Heart right ventricle (tissue), 16 donors: Measurements from ENCODE around the gene METAP1D. TPM values are rescaled to one million over a fixed set of nuclear protein-coding genes. Genes with fewer than 3 reads are reported as not detected.

ENCODE experiments used
- ATAC-seq, 8 donors: fragments of 200-7000 bp; cut with Tn5 transposase; one replicate each; pipeline ENCODE4 v1.9.1; 2020; ENCODE audit warnings: mild to moderate bottlenecking in 8 of 8, moderate library complexity in 8 of 8, moderate number of reproducible peaks in 1 of 8
- DNase-seq, 2 donors: peaks; one replicate each; pipeline ENCODE4 v3.0.0-alpha.2; 2020
- H3K27ac ChIP-seq, 10 donors: fragments of 200-600 bp; sonication (generic) in 2 of 10; one replicate each; pipeline versions ENCODE4 v1.5.0 to v1.8.0; 2020 to 2022; ENCODE audit warnings: mild to moderate bottlenecking in 3 of 10
- H3K27me3 ChIP-seq, 7 donors: fragments of 200-600 bp; one replicate each; pipeline ENCODE4 v1.8.0; 2021 to 2022; ENCODE audit warnings: mild to moderate bottlenecking in 2 of 7
- H3K36me3 ChIP-seq, 9 donors: fragments of 200-600 bp; sonication (generic) in 1 of 9; one replicate each; pipeline versions ENCODE4 v1.5.0 to v1.8.0; 2020 to 2022; ENCODE audit warnings: mild to moderate bottlenecking in 2 of 9
- H3K4me1 ChIP-seq, 9 donors: fragments of 200-600 bp; sonication (generic) in 1 of 9; one replicate each; pipeline versions ENCODE4 v1.5.0 to v1.8.0; 2020 to 2022; ENCODE audit warnings: mild to moderate bottlenecking in 4 of 9
- H3K4me3 ChIP-seq, 10 donors: fragments of 200-600 bp; sonication (generic) in 2 of 10; one replicate each; pipeline versions ENCODE4 v1.5.0 to v1.8.0; 2020 to 2022; ENCODE audit warnings: mild to moderate bottlenecking in 7 of 10, moderate library complexity in 2 of 10
- H3K9me3 ChIP-seq, 11 donors: fragments of 200-600 bp in 10 of 11; sonication (generic) in 2 of 11; one replicate each; pipeline versions ENCODE4 v1.5.0 to v1.8.0; 2013 to 2022; ENCODE audit warnings: mild to moderate bottlenecking in 2 of 11, control low read depth in 1 of 11, moderate library complexity in 1 of 11
- CTCF ChIP-seq, 9 donors: fragments of 200-600 bp; sonication (generic) in 2 of 9; IDR thresholded peaks; one replicate each; pipeline versions ENCODE4 v1.5.0 to v1.8.0; 2021 to 2022; ENCODE audit warnings: antibody characterized with exemption in 9 of 9, mild to moderate bottlenecking in 5 of 9, moderate library complexity in 1 of 9
- WGBS, 2 donors: extraction: QIAGEN DNeasy Blood & Tissue Kit; methylation state at CpG; one replicate each; pipeline ENCODE4 v1.1.7; 2013; ENCODE audit warnings: inconsistent platforms in 1 of 2; 5-methylcytosine and 5-hydroxymethylcytosine counted together
- intact Hi-C, 10 donors: fragments of 100-400 bp; cut with DNase I; formaldehyde crosslinking; loops; one replicate each; pipeline versions ENCODE4 v1.11.1 to v1.14.2; 2022
- polyA plus RNA-seq, 2 donors: library from polyadenylated mRNA; stranded (reverse); fragments of 200-250 nt; gene quantifications; one replicate each; pipeline ENCODE4 v1.2.3, GENCODE V29; 2013
- total RNA-seq, 10 donors: library from RNA; stranded (reverse); fragmentation: NEBNext Ultra II Directional in 3 of 10; extraction: Animal tissue kit (Norgen Biotek cat#: 25700) in 3 of 10; gene quantifications; one replicate each; pipeline versions ENCODE4 v1.2.1 to v1.2.4, GENCODE V29; 2021 to 2023
- donor health status: Arrhythmogenic right ventricular cardiomyopathy.
- donor health status: ischemic (EF 13 %, LVEDD 7.1; RV severe dilation, severe dysfunction).
- donor health status: healthy with polysubstance abuse.
- donor health status: DM: no; HTN: yes; CAD: no.
- donor health status: DM: no; HTN: no; CAD: no.
- donor health status: ischemic (EF 25% LVEDD 6.9; RV normal size, moderate dysfunction).
- donor health status: ischemic (EF 25% LVEDD 5.7; RV mildly dilated, moderate dysfunction).
- donor health status: healthy.
- donor health status: DM: yes; HTN: yes; CAD: no.
- donor health status: Ischemic cardiomyopathy.
- donor health status: ischemic (EF 35%, LVEDD 5.7; RV mildly dilated, moderate dysfunction).
- donor health status: nonischemic (EF 11% LVEDD 7.7; RV severe dilation, severe dysfunction).
- donor health status: DM: yes; HTN: yes; CAD: no.
- donor health status: PGD.
- donor health status: ischemic (EF 29% LVEDD 5.4; RV normal size, mild dysfunction).
- donor health status: nonischemic (EF 23%, LVEDD 6.1; RV moderate dilation, normal function).

The METAP1D gene
- total and polyA plus RNA-seq, 12 donors: 3.4 to 8.3 (median 6.1) TPM

- no peaks in the 10 kb centered on the region for H3K36me3 ChIP-seq
- 6 to 8% methylated on average over 54 of the region's 54 CpGs for WGBS, 2 donors
- intact Hi-C loops: loop anchor here in 9 of 10 donors (5.0 to 10.0 kb wide), 7 partner anchors 176 to 526 kb away; partner anchors contain the start of gene HAT1 (in 1 of the 9)
- H3K27me3 ChIP-seq: peaks cover 87 to 100% (median 100%) of the 10 kb centered on the region in 7 donors
- ATAC-seq (no peak), DNase-seq (no peak)
- H3K4me1 ChIP-seq: peaks cover 27 to 82% (median 71%) of the 10 kb centered on the region in 9 donors
- no peak overlapping the region for H3K27ac ChIP-seq
- TF ChIP-seq CTCF (IDR thresholded peaks at IDR 0.05): no peak
- peak overlapping the region in 5 of 10 donors; percentile 35 to 66 (median 56) for H3K4me3 ChIP-seq
- no peaks in the 10 kb centered on the region for H3K9me3 ChIP-seq
Measured at GRCh38 chr2:172100935-172101820, 101.4 kb downstream of the METAP1D start.

GRCh38 chr2:172101821-172102390 lies 102.2 kb downstream of the METAP1D start:
- Histone ChIP-seq H3K36me3 (no peaks in the 10 kb centered on the region), H3K4me1 (peaks cover 21 to 82% (median 66%) of the 10 kb centered on the region in 9 donors), H3K27ac (no peak overlapping the region), H3K9me3 (no peaks in the 10 kb centered on the region), H3K4me3 (peak overlapping the region; percentile 31 to 66 (median 52)), H3K27me3 (peaks cover 84 to 100% (median 100%) of the 10 kb centered on the region in 7 donors)
- intact Hi-C loops: loop anchor here in 9 of 10 donors (2.0 to 10.0 kb wide), 8 partner anchors 177 to 527 kb away; partner anchors contain the start of gene HAT1 (in 1 of the 9)
- DNase-seq (no peak), ATAC-seq (peak in 4 of 8 donors; percentile 3 to 13 (median 9))
- 2% methylated on average over 36 of the region's 36 CpGs for WGBS, 2 donors
- no peak for TF ChIP-seq CTCF (IDR thresholded peaks at IDR 0.05)

- intact Hi-C loops: loop anchor here in 9 of 10 donors (2.0 to 10.0 kb wide), 8 partner anchors 178 to 528 kb away; partner anchors contain the start of gene HAT1 (in 1 of the 9)
- H3K27me3 ChIP-seq: peaks cover 83 to 100% (median 100%) of the 10 kb centered on the region in 7 donors
- peak in 1 of 9 donors; percentile 6 for TF ChIP-seq CTCF (IDR thresholded peaks at IDR 0.05)
Measured at GRCh38 chr2:172102391-172103359, 102.9 kb downstream of the METAP1D start, which contains the start of gene DLX2. TSS of gene DLX2 (minus strand) at chr2:172102900. CDS start at chr2:172102538, 362 bp downstream.

More at GRCh38 chr2:172102391-172103359, 102.9 kb downstream of the METAP1D start, which contains the start of gene DLX2:
- peak; percentile 63 to 73 for DNase-seq
- 1% methylated on average over 71 to 74 of the region's 74 CpGs for WGBS, 2 donors
- ATAC-seq: peak; percentile 56 to 85 (median 68)
- H3K36me3 ChIP-seq: no peaks in the 10 kb centered on the region
- no peaks in the 10 kb centered on the region for H3K9me3 ChIP-seq
- H3K4me3 ChIP-seq: peak within 1 kb of the TSS; percentile 31 to 66 (median 52)
- H3K4me1 ChIP-seq: peaks cover 18 to 77% (median 60%) of the 10 kb centered on the region in 9 donors
- no peak within 1 kb of the TSS for H3K27ac ChIP-seq
